Measurements from ENCODE around the gene SCFD2. TPM values are rescaled to one million over a fixed set of nuclear protein-coding genes. Genes with fewer than 3 reads are reported as not detected.
A peak's percentile ranks its signal among the peaks of the same experiment; 100 is the strongest.

SCFD2 gene
- total RNA-seq, 1 donor from 2014 or later = 13.2 TPM

GRCh38 chr4:53126099-53126498 is 239.8 kb downstream of the SCFD2 start:
- Histone ChIP-seq H3K9me3 (no peaks in the 10 kb centered on the region), H3K4me3 (no peak overlapping the region), H3K4me1 (peaks cover 13% of the 10 kb centered on the region), H3K36me3 (no peaks in the 10 kb centered on the region), H3K27me3 (ENCODE audit: low read depth) (no peaks in the 10 kb centered on the region), H3K27ac (no peak overlapping the region)
- intact Hi-C loops (cut with DNase I) = no loop called here
- TF ChIP-seq CTCF (IDR thresholded peaks at IDR 0.05) = no peak
- DNase-seq (no peak), ATAC-seq (no peak)

- ATAC-seq (no peak), DNase-seq (no peak)
- peaks cover 4% of the 10 kb centered on the region for H3K4me1 ChIP-seq
- H3K36me3 ChIP-seq = no peaks in the 10 kb centered on the region
- TF ChIP-seq CTCF (IDR thresholded peaks at IDR 0.05) = no peak
- no peaks in the 10 kb centered on the region for H3K27me3 ChIP-seq (ENCODE audit: low read depth)
- H3K4me3 ChIP-seq = no peak overlapping the region
- no peak overlapping the region for H3K27ac ChIP-seq
- intact Hi-C loops (cut with DNase I) = no loop called here
- no peaks in the 10 kb centered on the region for H3K9me3 ChIP-seq
Observed at GRCh38 chr4:53123819-53124218, 242.0 kb downstream of the SCFD2 start.

DNA sequence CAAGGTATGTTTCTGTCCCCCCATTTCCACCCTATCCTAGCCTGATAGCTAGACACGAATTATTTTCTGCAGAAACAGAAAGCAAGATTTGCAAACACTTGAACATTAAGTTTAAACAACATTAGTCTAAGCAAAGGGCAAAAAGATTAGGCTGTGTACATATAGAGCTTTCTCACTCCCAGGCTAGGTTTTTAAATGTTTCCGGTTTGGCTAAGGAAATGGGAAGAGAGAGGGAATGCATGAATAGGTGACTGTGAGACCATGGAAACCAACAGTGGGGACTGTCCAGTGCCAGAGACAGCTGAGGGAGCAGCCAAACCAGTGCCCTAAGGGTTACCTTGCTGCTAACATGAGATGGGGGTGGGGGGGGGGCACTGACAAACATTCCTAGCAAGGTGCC is 242.7 kb downstream of the SCFD2 start:
- H3K4me1 ChIP-seq = no peaks in the 10 kb centered on the region
- no peak overlapping the region for H3K4me3 ChIP-seq
- H3K9me3 ChIP-seq = no peaks in the 10 kb centered on the region
- H3K27ac ChIP-seq = no peak overlapping the region
- intact Hi-C loops (cut with DNase I) = no loop called here
- DNase-seq (no peak), ATAC-seq (no peak)
- H3K27me3 ChIP-seq (ENCODE audit: low read depth) = no peaks in the 10 kb centered on the region
- H3K36me3 ChIP-seq = no peaks in the 10 kb centered on the region
- TF ChIP-seq CTCF (IDR thresholded peaks at IDR 0.05) = no peak

DNA sequence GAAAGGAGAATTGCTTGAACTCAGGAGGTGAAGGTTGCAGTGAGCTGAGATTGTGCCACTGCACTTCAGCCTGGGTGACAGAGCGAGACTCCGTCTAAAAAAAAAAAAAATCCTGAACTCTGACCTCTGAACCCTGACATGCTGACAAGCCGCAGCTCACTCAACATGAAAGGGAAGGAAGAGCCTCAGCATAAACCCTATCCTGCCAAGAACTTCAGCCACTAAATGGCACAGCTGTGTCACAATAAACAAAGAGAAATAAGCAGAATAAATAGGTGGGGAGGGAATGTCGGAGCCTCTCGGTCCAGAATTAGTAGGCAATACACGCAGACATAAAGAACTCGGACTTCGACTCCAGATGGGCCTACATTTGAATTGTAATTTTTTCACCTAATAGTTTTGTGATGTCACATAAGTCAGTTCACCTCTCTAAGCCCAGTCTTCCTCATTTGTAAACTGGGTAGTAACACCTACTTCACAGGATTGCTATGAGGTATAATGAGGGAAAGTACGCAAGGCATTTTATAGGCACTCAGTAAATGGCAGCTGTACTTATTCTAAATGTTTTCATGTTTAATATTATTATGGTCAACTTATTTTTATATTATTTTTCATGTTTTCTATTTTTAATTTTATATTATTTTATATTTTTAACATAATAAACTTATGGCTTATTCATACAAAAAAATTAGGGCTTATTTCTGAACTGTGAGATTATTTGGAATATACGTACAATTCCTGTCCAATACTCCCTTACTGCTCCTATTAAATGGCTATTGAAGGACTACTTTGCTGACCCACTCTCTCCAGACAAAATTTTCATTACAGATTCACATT is 243.4 kb downstream of the SCFD2 start:
- Histone ChIP-seq H3K27ac (no peak overlapping the region), H3K36me3 (no peaks in the 10 kb centered on the region), H3K9me3 (no peaks in the 10 kb centered on the region), H3K4me3 (no peak overlapping the region), H3K27me3 (ENCODE audit: low read depth) (no peaks in the 10 kb centered on the region), H3K4me1 (no peaks in the 10 kb centered on the region)
- intact Hi-C loops (cut with DNase I) = no loop called here
- DNase-seq (no peak), ATAC-seq (no peak)
- no peak for TF ChIP-seq CTCF (IDR thresholded peaks at IDR 0.05)

DNA sequence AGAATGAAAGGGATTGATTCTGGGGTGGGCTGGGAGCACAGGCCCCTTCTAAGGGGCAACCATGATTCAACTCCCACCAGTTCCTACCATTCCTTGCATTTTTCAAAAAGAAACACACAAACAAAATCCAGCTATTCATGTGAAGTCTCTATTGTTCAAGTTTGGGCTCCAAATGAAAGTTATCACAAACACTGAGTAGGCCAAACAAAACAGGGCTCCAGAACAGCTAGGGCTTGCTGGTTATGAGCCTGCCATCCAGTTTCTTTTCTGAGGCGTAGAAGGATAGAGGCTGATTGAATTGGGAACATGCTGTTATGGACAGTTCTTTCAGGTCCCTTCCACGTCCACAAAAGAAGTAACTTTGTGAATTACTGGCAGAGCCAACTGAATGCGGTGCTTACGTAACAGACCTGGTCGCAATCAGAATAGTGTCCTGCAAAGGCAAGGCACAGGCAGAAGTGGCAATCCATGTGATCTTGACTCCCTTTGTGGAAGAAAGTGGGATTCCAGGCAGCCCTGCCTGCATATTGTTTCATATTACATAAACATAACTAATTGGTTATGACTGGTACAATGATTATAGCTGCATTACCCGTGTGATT is 244.5 kb downstream of the SCFD2 start:
- no peak overlapping the region for H3K4me3 ChIP-seq
- DNase-seq = no peak
- H3K4me1 ChIP-seq = no peaks in the 10 kb centered on the region
- ATAC-seq = peak in 1 of 2 donors; percentile 14
- H3K36me3 ChIP-seq = no peaks in the 10 kb centered on the region
- H3K9me3 ChIP-seq = no peaks in the 10 kb centered on the region
- TF ChIP-seq CTCF (IDR thresholded peaks at IDR 0.05) = no peak
- no peak overlapping the region for H3K27ac ChIP-seq
- no peaks in the 10 kb centered on the region for H3K27me3 ChIP-seq (ENCODE audit: low read depth)
- intact Hi-C loops (cut with DNase I) = no loop called here

All from lower lobe of right lung (tissue), 2 donors.